HepG2 (cell line): ENCODE results near the gene POLN. TPM values are rescaled to one million over a fixed set of nuclear protein-coding genes. Genes with fewer than 3 reads are reported as not detected.

ENCODE experiments used
- DNMT3B ChIP-seq: conservative IDR thresholded peaks from 2 replicates; pipeline ENCODE4 v1.6.1; 2016; ENCODE audit warnings: missing biosample characterization, control low read depth
- ETV5 ChIP-seq: IDR thresholded peaks from 2 replicates; pipeline ENCODE4 v1.6.1; 2018; ENCODE audit warnings: missing biosample characterization, missing genetic modification reagents, inconsistent platforms, borderline replicate concordance
- HNRNPLL ChIP-seq: fragments of 200-400 bp; formaldehyde crosslinking; IDR thresholded peaks from 2 replicates; pipeline ENCODE4 v1.6.1; 2017; ENCODE audit warnings: mild to moderate bottlenecking, low read depth, low read length; ENCODE audit not compliant: poor library complexity, severe bottlenecking
- MTA3 ChIP-seq: sonication (generic); formaldehyde crosslinking; IDR thresholded peaks from 2 replicates; pipeline ENCODE4 v1.4.0; 2020; ENCODE audit warnings: missing genetic modification reagents
- MTF2 ChIP-seq: sonication (generic); formaldehyde crosslinking; IDR thresholded peaks from 2 replicates; pipeline ENCODE4 v1.5.0; 2020; ENCODE audit warnings: missing genetic modification reagents, borderline replicate concordance
- MXD4 ChIP-seq: IDR thresholded peaks from 2 replicates; pipeline ENCODE4 v1.6.1; 2016; ENCODE audit warnings: mild to moderate bottlenecking, missing biosample characterization, missing genetic modification reagents
- NFE2L1 ChIP-seq: sonication (generic); formaldehyde crosslinking; IDR thresholded peaks from 2 replicates; pipeline ENCODE4 v1.4.0; 2020; ENCODE audit warnings: missing genetic modification reagents, mild to moderate bottlenecking, borderline replicate concordance
- RARA ChIP-seq: IDR thresholded peaks from 2 replicates; pipeline ENCODE4 v1.6.1; 2016; ENCODE audit warnings: missing genetic modification reagents, missing compliant biosample characterization
- RORA ChIP-seq: sonication (generic); formaldehyde crosslinking; IDR thresholded peaks from 2 replicates; pipeline ENCODE4 v1.5.0; 2020; ENCODE audit warnings: mild to moderate bottlenecking, missing genetic modification reagents, moderate library complexity
- TEAD3 ChIP-seq: optimal IDR thresholded peaks from 2 replicates; pipeline ENCODE3; 2016; ENCODE audit warnings: borderline replicate concordance
- ZBTB8A ChIP-seq: sonication (generic); formaldehyde crosslinking; IDR thresholded peaks from 2 replicates; pipeline ENCODE4 v1.4.0; 2020; ENCODE audit warnings: mild to moderate bottlenecking, low read depth, missing genetic modification reagents, borderline replicate concordance
- ZNF44 ChIP-seq: sonication (generic); formaldehyde crosslinking; IDR thresholded peaks from 2 replicates; pipeline ENCODE4 v1.5.1; 2020; ENCODE audit warnings: mild to moderate bottlenecking, missing genetic modification reagents
- polyA plus RNA-seq, 8 experiments: library from polyadenylated mRNA; depleted of rRNA in 3 of 8; stranded (reverse) in 7 of 8; unstranded in 1 of 8; fragments of >200 nt; fragmentation: Illumina TruSeq in 4 of 8; extraction: Trizol in 4 of 8; gene quantifications; 2 replicates each; pipeline versions ENCODE4 v1.2.1 to v1.2.3, GENCODE V29; 2011 to 2016; ENCODE audit warnings: low read depth in 4 of 8, missing spikeins in 1 of 8, mixed read lengths in 1 of 8; ENCODE audit not compliant: insufficient read depth in 1 of 8
- total RNA-seq, 5 experiments: library from RNA; depleted of rRNA; stranded (reverse); fragments of >200 nt; fragmentation: Illumina TruSeq; extraction: Trizol; gene quantifications; 2 replicates each; pipeline ENCODE4 v1.2.3, GENCODE V29; 2016; ENCODE audit warnings: low read depth in 1 of 5
- TF ChIP-seq, protein P1 (sequence below): sonication (generic); formaldehyde crosslinking; IDR thresholded peaks from 2 replicates; pipeline ENCODE4 v1.4.0; 2020; ENCODE audit warnings: missing genetic modification reagents
- TF ChIP-seq, protein P2 (sequence below): sonication (generic); formaldehyde crosslinking; IDR thresholded peaks from 2 replicates; pipeline ENCODE4 v1.4.0; 2020; ENCODE audit warnings: missing genetic modification reagents
- TF ChIP-seq, protein P3 (sequence below): sonication (generic); formaldehyde crosslinking; IDR thresholded peaks from 2 replicates; pipeline ENCODE4 v1.4.0; 2020; ENCODE audit warnings: missing genetic modification reagents
- TF ChIP-seq, protein P4 (sequence below): sonication (generic); IDR thresholded peaks from 2 replicates; pipeline ENCODE4 v1.6.1; 2016; ENCODE audit warnings: low read depth, borderline replicate concordance
- TF ChIP-seq, protein P5 (sequence below): IDR thresholded peaks from 2 replicates; pipeline ENCODE4 v1.4.0; 2020; ENCODE audit warnings: mild to moderate bottlenecking, missing genetic modification reagents

The POLN gene
- total and polyA plus RNA-seq, 2 of the 13 experiments (the other 11 are each of a cell fraction or from before 2014, with no cell fraction given): 0.93 to 1.5 TPM

DNA sequence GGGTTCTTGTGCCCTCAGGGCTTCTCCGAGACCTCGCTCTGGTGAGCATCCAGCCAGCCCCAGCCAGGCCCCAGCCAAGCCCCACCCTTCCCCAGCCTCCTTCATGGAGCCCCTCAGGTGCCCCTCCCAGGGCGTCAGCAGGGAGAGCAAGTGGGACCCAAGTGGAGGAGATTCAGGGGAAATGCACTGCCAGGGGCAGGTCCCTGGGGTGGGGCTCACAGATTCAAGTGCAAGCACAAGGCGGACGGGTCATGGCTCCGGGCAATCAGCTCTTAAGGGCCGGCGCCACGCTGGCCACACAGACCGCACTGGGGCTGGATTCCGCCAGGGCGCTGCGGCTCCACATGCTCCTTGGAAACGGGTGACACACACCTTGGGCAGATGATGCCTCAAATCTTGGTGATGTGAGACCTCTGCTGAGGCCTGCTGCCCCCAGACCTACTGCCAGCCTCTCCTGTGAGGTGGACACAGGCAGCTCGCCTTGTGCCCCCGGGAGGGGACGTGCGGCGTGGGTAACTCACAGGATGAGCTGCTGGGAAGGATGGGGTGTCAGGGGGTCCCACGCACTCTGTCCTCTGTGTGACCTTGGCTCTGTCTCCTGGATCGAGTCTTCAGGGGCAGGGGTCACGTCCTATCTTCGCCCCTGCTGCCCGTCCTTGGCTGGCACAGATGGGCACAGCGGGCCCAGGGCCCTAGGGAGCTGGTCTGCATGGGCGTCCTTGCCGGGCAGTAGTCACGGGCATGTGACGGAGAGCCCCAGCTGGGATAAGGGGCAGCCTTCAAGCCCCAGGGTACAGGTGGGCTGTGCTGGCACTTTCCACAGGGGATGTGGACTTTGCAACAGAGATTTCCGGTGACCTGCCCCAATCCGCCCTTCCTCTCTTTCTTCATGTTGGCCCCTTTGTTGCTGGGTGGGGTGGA, 165.7 kb downstream of the POLN start (continued):
- no peak for TF ChIP-seq RORA
- no peak for TF ChIP-seq MTA3
- TF ChIP-seq, protein P1, sequence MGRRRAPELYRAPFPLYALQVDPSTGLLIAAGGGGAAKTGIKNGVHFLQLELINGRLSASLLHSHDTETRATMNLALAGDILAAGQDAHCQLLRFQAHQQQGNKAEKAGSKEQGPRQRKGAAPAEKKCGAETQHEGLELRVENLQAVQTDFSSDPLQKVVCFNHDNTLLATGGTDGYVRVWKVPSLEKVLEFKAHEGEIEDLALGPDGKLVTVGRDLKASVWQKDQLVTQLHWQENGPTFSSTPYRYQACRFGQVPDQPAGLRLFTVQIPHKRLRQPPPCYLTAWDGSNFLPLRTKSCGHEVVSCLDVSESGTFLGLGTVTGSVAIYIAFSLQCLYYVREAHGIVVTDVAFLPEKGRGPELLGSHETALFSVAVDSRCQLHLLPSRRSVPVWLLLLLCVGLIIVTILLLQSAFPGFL (CRISPR knock-in tag): no peak
- TF ChIP-seq, protein P2, sequence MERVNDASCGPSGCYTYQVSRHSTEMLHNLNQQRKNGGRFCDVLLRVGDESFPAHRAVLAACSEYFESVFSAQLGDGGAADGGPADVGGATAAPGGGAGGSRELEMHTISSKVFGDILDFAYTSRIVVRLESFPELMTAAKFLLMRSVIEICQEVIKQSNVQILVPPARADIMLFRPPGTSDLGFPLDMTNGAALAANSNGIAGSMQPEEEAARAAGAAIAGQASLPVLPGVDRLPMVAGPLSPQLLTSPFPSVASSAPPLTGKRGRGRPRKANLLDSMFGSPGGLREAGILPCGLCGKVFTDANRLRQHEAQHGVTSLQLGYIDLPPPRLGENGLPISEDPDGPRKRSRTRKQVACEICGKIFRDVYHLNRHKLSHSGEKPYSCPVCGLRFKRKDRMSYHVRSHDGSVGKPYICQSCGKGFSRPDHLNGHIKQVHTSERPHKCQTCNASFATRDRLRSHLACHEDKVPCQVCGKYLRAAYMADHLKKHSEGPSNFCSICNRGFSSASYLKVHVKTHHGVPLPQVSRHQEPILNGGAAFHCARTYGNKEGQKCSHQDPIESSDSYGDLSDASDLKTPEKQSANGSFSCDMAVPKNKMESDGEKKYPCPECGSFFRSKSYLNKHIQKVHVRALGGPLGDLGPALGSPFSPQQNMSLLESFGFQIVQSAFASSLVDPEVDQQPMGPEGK (CRISPR knock-in tag): peak; percentile 68
- no peak for TF ChIP-seq ZBTB8A (CRISPR knock-in tag)
- no peak for TF ChIP-seq HNRNPLL
- TF ChIP-seq, protein P3, sequence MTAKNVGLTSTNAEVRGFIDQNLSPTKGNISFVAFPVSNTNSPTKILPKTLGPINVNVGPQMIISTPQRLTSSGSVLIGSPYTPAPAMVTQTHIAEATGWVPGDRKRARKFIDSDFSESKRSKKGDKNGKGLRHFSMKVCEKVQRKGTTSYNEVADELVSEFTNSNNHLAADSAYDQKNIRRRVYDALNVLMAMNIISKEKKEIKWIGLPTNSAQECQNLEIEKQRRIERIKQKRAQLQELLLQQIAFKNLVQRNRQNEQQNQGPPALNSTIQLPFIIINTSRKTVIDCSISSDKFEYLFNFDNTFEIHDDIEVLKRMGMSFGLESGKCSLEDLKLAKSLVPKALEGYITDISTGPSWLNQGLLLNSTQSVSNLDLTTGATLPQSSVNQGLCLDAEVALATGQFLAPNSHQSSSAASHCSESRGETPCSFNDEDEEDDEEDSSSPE (CRISPR knock-in tag): peak; percentile 26
- TF ChIP-seq NFE2L1 (CRISPR knock-in tag): no peak
- TF ChIP-seq, protein P4, sequence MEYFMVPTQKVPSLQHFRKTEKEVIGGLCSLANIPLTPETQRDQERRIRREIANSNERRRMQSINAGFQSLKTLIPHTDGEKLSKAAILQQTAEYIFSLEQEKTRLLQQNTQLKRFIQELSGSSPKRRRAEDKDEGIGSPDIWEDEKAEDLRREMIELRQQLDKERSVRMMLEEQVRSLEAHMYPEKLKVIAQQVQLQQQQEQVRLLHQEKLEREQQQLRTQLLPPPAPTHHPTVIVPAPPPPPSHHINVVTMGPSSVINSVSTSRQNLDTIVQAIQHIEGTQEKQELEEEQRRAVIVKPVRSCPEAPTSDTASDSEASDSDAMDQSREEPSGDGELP: peak; percentile 66; the same call in 1 of the 2 replicates
- no peak for TF ChIP-seq MTF2 (CRISPR knock-in tag)
- TF ChIP-seq MXD4 (CRISPR knock-in tag): no peak
- no peak for TF ChIP-seq TEAD3 (CRISPR knock-in tag)
- no peak for TF ChIP-seq ZNF44 (CRISPR knock-in tag)
- no peak for TF ChIP-seq DNMT3B (CRISPR knock-in tag)
- TF ChIP-seq, protein P5, sequence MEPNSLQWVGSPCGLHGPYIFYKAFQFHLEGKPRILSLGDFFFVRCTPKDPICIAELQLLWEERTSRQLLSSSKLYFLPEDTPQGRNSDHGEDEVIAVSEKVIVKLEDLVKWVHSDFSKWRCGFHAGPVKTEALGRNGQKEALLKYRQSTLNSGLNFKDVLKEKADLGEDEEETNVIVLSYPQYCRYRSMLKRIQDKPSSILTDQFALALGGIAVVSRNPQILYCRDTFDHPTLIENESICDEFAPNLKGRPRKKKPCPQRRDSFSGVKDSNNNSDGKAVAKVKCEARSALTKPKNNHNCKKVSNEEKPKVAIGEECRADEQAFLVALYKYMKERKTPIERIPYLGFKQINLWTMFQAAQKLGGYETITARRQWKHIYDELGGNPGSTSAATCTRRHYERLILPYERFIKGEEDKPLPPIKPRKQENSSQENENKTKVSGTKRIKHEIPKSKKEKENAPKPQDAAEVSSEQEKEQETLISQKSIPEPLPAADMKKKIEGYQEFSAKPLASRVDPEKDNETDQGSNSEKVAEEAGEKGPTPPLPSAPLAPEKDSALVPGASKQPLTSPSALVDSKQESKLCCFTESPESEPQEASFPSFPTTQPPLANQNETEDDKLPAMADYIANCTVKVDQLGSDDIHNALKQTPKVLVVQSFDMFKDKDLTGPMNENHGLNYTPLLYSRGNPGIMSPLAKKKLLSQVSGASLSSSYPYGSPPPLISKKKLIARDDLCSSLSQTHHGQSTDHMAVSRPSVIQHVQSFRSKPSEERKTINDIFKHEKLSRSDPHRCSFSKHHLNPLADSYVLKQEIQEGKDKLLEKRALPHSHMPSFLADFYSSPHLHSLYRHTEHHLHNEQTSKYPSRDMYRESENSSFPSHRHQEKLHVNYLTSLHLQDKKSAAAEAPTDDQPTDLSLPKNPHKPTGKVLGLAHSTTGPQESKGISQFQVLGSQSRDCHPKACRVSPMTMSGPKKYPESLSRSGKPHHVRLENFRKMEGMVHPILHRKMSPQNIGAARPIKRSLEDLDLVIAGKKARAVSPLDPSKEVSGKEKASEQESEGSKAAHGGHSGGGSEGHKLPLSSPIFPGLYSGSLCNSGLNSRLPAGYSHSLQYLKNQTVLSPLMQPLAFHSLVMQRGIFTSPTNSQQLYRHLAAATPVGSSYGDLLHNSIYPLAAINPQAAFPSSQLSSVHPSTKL: peak; percentile 44
- TF ChIP-seq RARA: peak; percentile 7; the same call in 1 of the 2 replicates
- peak; percentile 89 for TF ChIP-seq ETV5 (CRISPR knock-in tag)
